ENCODE results near the gene PIK3R2.
"Not testable (repeated sequence)": the region's sequence is repeated elsewhere in the genome, so short reads cannot be mapped to it uniquely, and the experiment has no call there.

The PIK3R2 gene

GRCh38 chr19:18152817-18153555 lies at the start of gene PIK3R2:
PIK3R2 (plus strand) TSS chr19:18153163; CDS start chr19:18155880, 2,717 bp downstream.
- in situ Hi-C loops (cut with MboI; ENCODE audit: low sequenced_read_pairs): no loop called here

- in situ Hi-C loops (cut with MboI; ENCODE audit: low sequenced_read_pairs): no loop called here
These were observed 48.2 kb upstream of the PIK3R2 start for GRCh38 chr19:18104793-18105131.

- in situ Hi-C loops (cut with MboI; ENCODE audit: low sequenced_read_pairs): not testable (repeated sequence)
These were observed 47.7 kb upstream of the PIK3R2 start for GRCh38 chr19:18105259-18105658.

- in situ Hi-C loops (cut with MboI; ENCODE audit: low sequenced_read_pairs): no loop called here
These were observed 45.7 kb upstream of the PIK3R2 start for GRCh38 chr19:18107235-18107634.

- in situ Hi-C loops (cut with MboI; ENCODE audit: low sequenced_read_pairs): no loop called here
These were observed 44.1 kb upstream of the PIK3R2 start for GRCh38 chr19:18108897-18109296.

- in situ Hi-C loops (cut with MboI; ENCODE audit: low sequenced_read_pairs): no loop called here
These were observed 43.6 kb upstream of the PIK3R2 start for GRCh38 chr19:18109341-18109732.

GRCh38 chr19:18109733-18110608 lies 43.0 kb upstream of the PIK3R2 start:
- in situ Hi-C loops (cut with MboI; ENCODE audit: low sequenced_read_pairs): loop anchor here (5.0 kb wide), 1 partner anchor 57 kb away; no protein-coding TSS in a partner anchor

GRCh38 chr19:18110609-18111232 lies 42.2 kb upstream of the PIK3R2 start:
- in situ Hi-C loops (cut with MboI; ENCODE audit: low sequenced_read_pairs): loop anchor here (5.0 kb wide), 1 partner anchor 57 kb away; no protein-coding TSS in a partner anchor

- in situ Hi-C loops (cut with MboI; ENCODE audit: low sequenced_read_pairs): loop anchor here (5.0 kb wide), 1 partner anchor 54 kb away; no protein-coding TSS in a partner anchor
These were observed 39.9 kb upstream of the PIK3R2 start for GRCh38 chr19:18112989-18113478.

- in situ Hi-C loops (cut with MboI; ENCODE audit: low sequenced_read_pairs): loop anchor here (5.0 kb wide), 1 partner anchor 53 kb away; no protein-coding TSS in a partner anchor
These were observed 39.1 kb upstream of the PIK3R2 start for GRCh38 chr19:18113827-18114226.

GRCh38 chr19:18114483-18114882 lies 38.5 kb upstream of the PIK3R2 start:
- in situ Hi-C loops (cut with MboI; ENCODE audit: low sequenced_read_pairs): loop anchor here (5.0 kb wide), 1 partner anchor 53 kb away; no protein-coding TSS in a partner anchor

GRCh38 chr19:18117364-18117691 lies 35.6 kb upstream of the PIK3R2 start:
- in situ Hi-C loops (cut with MboI; ENCODE audit: low sequenced_read_pairs): no loop called here

- in situ Hi-C loops (cut with MboI; ENCODE audit: low sequenced_read_pairs): no loop called here
These were observed 35.1 kb upstream of the PIK3R2 start for GRCh38 chr19:18117692-18118378.

GRCh38 chr19:18118420-18119012 lies 34.4 kb upstream of the PIK3R2 start:
- in situ Hi-C loops (cut with MboI; ENCODE audit: low sequenced_read_pairs): no loop called here

- in situ Hi-C loops (cut with MboI; ENCODE audit: low sequenced_read_pairs): no loop called here
These were observed 33.8 kb upstream of the PIK3R2 start for GRCh38 chr19:18119013-18119716.

- in situ Hi-C loops (cut with MboI; ENCODE audit: low sequenced_read_pairs): no loop called here
These were observed 33.3 kb upstream of the PIK3R2 start for GRCh38 chr19:18119717-18120105.

GRCh38 chr19:18120127-18120526 lies 32.8 kb upstream of the PIK3R2 start:
- in situ Hi-C loops (cut with MboI; ENCODE audit: low sequenced_read_pairs): no loop called here

GRCh38 chr19:18121166-18121565 lies 31.8 kb upstream of the PIK3R2 start:
- in situ Hi-C loops (cut with MboI; ENCODE audit: low sequenced_read_pairs): no loop called here

- in situ Hi-C loops (cut with MboI; ENCODE audit: low sequenced_read_pairs): no loop called here
These were observed 30.5 kb upstream of the PIK3R2 start for GRCh38 chr19:18122424-18122823.

All from HL-60/S4 (cell line).